Panc1 (cell line): Measurements from ENCODE around the gene SERPINA9.

Experiments
- REST ChIP-seq, 2 experiments: IDR thresholded peaks; 2 replicates each; pipeline ENCODE4 v1.6.1; 2011 to 2012; ENCODE audit warnings: low read depth in 2 of 2, control low read depth in 1 of 2, low read length in 1 of 2, mild to moderate bottlenecking in 1 of 2, moderate library complexity in 1 of 2; ENCODE audit not compliant: insufficient read depth in 1 of 2
- SIN3A ChIP-seq: IDR thresholded peaks from 2 replicates; pipeline ENCODE4 v1.6.1; 2012; ENCODE audit warnings: low read depth, mild to moderate bottlenecking, low read length, moderate library complexity, borderline replicate concordance; ENCODE audit not compliant: insufficient read depth
- TCF7L2 ChIP-seq: IDR thresholded peaks from 2 replicates; pipeline ENCODE4 v1.6.1; 2011; ENCODE audit warnings: mild to moderate bottlenecking, low read depth, low read length, inconsistent platforms
- TF ChIP-seq, protein P1 (sequence below): fragments of 450-650 bp; IDR thresholded peaks from 2 replicates; pipeline ENCODE4 v1.5.1; 2017; ENCODE audit warnings: mild to moderate bottlenecking

DNA sequence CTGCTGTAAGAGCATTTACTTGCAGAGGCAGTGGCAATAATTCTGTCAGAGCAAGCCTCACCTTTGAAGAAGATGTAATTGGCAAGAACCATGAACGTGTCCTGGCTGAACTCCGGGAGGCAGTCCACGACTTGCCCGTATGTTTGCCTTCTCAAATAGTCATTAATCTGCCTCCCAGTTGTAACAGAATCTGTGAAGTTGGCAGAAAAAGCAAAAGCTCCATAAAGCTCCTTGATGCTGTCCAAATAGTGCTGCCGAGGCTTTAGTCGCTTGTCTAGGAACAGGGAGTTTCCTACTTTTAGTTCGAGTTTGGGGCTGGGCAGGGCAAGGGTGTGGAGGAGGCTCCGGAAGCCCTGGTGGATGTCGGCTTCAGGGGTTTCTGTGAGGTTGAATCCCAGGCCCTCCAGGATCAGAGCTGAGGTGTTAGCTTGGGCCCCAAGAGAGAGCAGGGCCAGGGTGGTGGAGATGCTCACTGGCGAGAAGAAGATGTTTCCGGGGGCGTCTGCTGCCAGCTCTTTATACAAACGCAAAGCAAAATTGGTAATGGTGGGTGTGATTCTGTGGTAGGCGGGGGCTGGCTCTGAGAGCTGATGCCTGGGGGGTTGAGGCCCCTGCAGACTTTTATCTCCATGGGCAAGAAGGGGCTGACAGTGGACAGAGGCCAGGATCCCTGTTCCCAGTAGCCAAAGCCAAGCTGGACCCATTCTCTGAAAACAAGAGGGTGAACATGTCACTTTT lies 27.8 kb downstream of the SERPINA9 start:
- TF ChIP-seq REST (IDR thresholded peaks at IDR 0.05; ENCODE audit: insufficient read depth in 1 of 2, low read depth in 2 of 2, low read length in 1 of 2): no peak
- TF ChIP-seq, protein P1, sequence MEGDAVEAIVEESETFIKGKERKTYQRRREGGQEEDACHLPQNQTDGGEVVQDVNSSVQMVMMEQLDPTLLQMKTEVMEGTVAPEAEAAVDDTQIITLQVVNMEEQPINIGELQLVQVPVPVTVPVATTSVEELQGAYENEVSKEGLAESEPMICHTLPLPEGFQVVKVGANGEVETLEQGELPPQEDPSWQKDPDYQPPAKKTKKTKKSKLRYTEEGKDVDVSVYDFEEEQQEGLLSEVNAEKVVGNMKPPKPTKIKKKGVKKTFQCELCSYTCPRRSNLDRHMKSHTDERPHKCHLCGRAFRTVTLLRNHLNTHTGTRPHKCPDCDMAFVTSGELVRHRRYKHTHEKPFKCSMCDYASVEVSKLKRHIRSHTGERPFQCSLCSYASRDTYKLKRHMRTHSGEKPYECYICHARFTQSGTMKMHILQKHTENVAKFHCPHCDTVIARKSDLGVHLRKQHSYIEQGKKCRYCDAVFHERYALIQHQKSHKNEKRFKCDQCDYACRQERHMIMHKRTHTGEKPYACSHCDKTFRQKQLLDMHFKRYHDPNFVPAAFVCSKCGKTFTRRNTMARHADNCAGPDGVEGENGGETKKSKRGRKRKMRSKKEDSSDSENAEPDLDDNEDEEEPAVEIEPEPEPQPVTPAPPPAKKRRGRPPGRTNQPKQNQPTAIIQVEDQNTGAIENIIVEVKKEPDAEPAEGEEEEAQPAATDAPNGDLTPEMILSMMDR: no peak
- TF ChIP-seq SIN3A: no peak
- no peak for TF ChIP-seq TCF7L2
